Activated CD4-positive, alpha-beta memory T cell treated with anti-CD3 and anti-CD28 coated beads, Interleukin-2, amount 10 ng/mL, durations not matched to agents 7 days and 5 days (primary cell): ENCODE results near the gene GINS1. TPM values are rescaled to one million over a fixed set of nuclear protein-coding genes. Genes with fewer than 3 reads are reported as not detected.
"Not testable (repeated sequence)": the region's sequence is repeated elsewhere in the genome, so short reads cannot be mapped to it uniquely, and the experiment has no call there.

Experiments
- CTCF ChIA-PET: fragments of 350-600 bp; sonication (Branson Sonifier 250); formaldehyde crosslinking; loops from one replicate; lab custom pipeline; 2021; ENCODE audit warnings: antibody characterized with exemption, inconsistent platforms; lab: Charles Lee
- POLR2A ChIA-PET: fragments of 350-600 bp; sonication (Branson Sonifier 250); formaldehyde crosslinking; loops from one replicate; lab custom pipeline; 2021; ENCODE audit warnings: antibody characterized with exemption; lab: Charles Lee
- DNase-seq: peaks from one replicate; pipeline ENCODE4 v3.0.0-alpha.2; 2020
- H3K27ac Mint-ChIP-seq: one replicate; pipeline ENCODE4 v1.8.0; 2021; ENCODE audit warnings: mild to moderate bottlenecking, mixed read lengths
- H3K27me3 Mint-ChIP-seq: one replicate; pipeline ENCODE4 v1.8.0; 2021; ENCODE audit warnings: mixed read lengths
- H3K36me3 Mint-ChIP-seq: one replicate; pipeline ENCODE4 v1.8.0; 2021; ENCODE audit warnings: low read depth, mixed read lengths
- H3K4me1 Mint-ChIP-seq: one replicate; pipeline ENCODE4 v1.8.0; 2021; ENCODE audit warnings: mixed read lengths
- H3K4me3 Mint-ChIP-seq: one replicate; pipeline ENCODE4 v1.8.0; 2021; ENCODE audit warnings: mild to moderate bottlenecking, mixed read lengths
- H3K9me3 Mint-ChIP-seq: one replicate; pipeline ENCODE4 v1.8.0; 2021; ENCODE audit warnings: mixed read lengths
- total RNA-seq, 2 experiments: library from RNA; stranded (reverse); gene quantifications; one replicate each; pipeline ENCODE4 v1.2.3, GENCODE V29; 2021

Gene GINS1
- total RNA-seq, 2 experiments from 2014 or later = 27.5 to 28.0 TPM

DNA sequence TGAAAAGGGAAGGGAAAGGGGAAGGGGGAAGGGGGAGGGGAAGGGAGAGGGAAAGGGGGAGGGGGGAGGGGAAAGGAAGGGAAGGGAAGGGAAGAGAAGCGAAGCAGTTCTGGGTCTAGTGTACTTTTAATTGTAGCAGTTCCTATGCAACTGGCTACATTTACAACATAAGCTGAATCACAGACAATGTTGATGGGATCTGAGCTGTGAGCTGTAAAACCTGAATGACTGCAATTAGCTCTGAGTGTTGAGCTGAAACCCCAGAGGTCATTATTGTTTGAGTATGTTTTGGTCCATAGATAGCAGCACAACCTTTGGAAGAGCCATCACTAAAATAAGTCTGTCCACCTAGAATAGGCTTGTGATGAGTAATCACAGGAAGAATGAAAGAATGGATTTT is 9.7 kb upstream of the GINS1 start:
- H3K36me3 Mint-ChIP-seq = peaks cover 6% of the 10 kb centered on the region
- CTCF ChIA-PET = interaction anchor here (2.1 to 4.9 kb wide), 4 partner anchors 10 to 403 kb away, joined by 5 to 33 read pairs (median 28); partner anchors contain the start of gene GINS1
- H3K9me3 Mint-ChIP-seq = peaks cover 10% of the 10 kb centered on the region

DNA sequence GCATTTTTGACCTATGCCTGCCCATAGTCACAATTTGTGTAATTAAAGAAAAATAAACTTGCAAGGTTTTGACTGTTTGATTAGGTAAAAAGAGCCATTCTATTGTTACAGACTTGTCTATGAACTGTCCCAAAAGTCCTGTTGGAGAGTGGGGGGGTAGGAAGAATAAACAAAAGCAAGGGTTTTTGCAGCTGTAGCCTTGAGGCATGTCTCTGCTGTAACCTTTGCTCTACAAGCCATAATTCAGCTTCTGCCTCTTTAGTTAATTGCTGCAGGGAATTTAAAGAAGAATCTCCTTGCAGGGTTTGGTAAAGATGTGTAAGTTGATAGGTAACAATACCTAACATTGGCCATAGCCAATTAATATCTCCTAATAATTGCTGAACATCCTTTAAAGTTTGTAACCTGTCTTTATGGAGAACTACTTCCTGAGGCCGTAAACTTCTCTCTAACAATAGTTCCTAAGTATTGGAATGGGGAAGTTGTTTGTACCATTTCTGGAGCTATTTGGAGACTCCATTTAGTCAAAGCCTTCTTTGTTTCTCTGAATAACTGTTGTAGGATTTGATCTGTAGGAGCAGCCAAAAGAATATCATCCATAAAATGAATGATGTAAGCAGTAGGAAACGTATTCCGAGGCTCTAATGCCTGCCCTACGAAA is 9.0 kb upstream of the GINS1 start:
- H3K9me3 Mint-ChIP-seq = peaks cover 17% of the 10 kb centered on the region
- peaks cover 3% of the 10 kb centered on the region for H3K4me1 Mint-ChIP-seq
- ChIA-PET POLR2A (interaction anchor here (0.7 to 1.0 kb wide), 3 partner anchors 7 to 152 kb away, joined by 3 to 4 read pairs (median 4); partner anchors contain the start of gene GINS1), CTCF (interaction anchor here (0.8 to 4.9 kb wide), 13 partner anchors 10 to 405 kb away, joined by 3 to 33 read pairs (median 5); partner anchors contain the start of gene GINS1)
- no peak overlapping the region for H3K27ac Mint-ChIP-seq
- peaks cover 9% of the 10 kb centered on the region for H3K27me3 Mint-ChIP-seq
- DNase-seq = no peak
- H3K36me3 Mint-ChIP-seq = peaks cover 11% of the 10 kb centered on the region
- no peak overlapping the region for H3K4me3 Mint-ChIP-seq

More for the DNA sequence above, 9.7 kb upstream of the GINS1 start:
- peaks cover 3% of the 10 kb centered on the region for H3K4me1 Mint-ChIP-seq
- peaks cover 9% of the 10 kb centered on the region for H3K27me3 Mint-ChIP-seq
- POLR2A ChIA-PET = interaction anchor here (0.7 to 1.4 kb wide), 4 partner anchors 10 to 151 kb away, joined by 3 to 4 read pairs (median 4); partner anchors contain the start of gene GINS1
- DNase-seq = no peak
- H3K27ac Mint-ChIP-seq = no peak overlapping the region
- no peak overlapping the region for H3K4me3 Mint-ChIP-seq

DNA sequence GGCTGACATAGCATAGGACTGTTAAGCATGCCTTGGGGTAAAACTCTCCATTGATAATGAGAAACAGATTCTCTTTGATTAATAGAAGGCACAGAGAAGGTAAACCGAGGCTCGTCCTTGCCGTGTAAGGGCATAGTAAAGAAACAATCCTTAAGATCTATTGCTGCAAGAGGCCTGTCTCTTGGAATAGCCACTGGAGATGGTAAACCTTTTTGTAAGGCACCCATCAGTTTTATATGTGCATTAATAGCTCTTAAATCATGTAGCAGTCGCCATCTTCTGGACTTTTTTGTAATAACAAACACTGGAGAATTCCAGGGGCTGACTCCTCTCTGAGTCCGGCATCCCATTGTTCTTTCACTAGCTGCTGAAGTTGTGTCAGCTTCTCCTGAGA is 8.4 kb upstream of the GINS1 start:
- peaks cover 19% of the 10 kb centered on the region for H3K9me3 Mint-ChIP-seq
- H3K27ac Mint-ChIP-seq = no peak overlapping the region
- H3K4me1 Mint-ChIP-seq = peaks cover 3% of the 10 kb centered on the region
- peaks cover 13% of the 10 kb centered on the region for H3K36me3 Mint-ChIP-seq
- DNase-seq = no peak
- POLR2A ChIA-PET = interaction anchor here (0.7 to 1.0 kb wide), 3 partner anchors 8 to 152 kb away, joined by 3 to 4 read pairs (median 3); partner anchors contain the start of gene GINS1
- no peak overlapping the region for H3K4me3 Mint-ChIP-seq
- CTCF ChIA-PET = interaction anchor here (0.8 to 4.9 kb wide), 17 partner anchors 9 to 405 kb away, joined by 3 to 33 read pairs (median 4); partner anchors contain the start of gene GINS1
- peaks cover 9% of the 10 kb centered on the region for H3K27me3 Mint-ChIP-seq

DNA sequence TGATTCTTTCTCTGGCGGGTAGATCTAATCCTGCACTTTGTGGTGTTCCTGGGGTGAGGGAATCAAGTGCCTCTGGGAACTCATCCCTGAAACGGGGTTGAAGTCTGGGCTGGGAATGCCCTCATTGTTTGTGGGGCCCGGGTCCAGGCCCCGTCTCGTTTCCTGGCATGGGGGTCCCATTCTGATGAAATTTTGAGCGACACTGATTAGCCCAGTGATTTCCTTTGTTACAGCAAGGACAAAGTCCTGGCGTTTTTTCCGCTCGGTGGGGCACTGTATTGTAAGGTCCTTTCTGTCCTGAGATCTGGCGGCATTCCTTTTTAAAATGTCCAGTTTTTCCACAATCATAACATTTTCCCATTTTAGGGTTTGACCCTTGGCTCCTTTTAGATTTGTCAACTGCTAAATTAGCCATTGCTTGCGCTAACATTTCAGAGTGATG is 7.2 kb upstream of the GINS1 start:
- H3K4me3 Mint-ChIP-seq, H3K27me3 Mint-ChIP-seq, DNase-seq, POLR2A ChIA-PET, H3K27ac Mint-ChIP-seq, H3K4me1 Mint-ChIP-seq: not testable (repeated sequence)
- CTCF ChIA-PET = interaction anchor here (1.4 to 4.9 kb wide), 5 partner anchors 8 to 105 kb away, joined by 3 to 33 read pairs (median 22); partner anchors contain the start of gene GINS1
- Mint-ChIP-seq H3K36me3 (peaks cover 13% of the 10 kb centered on the region), H3K9me3 (peaks cover 21% of the 10 kb centered on the region)

DNA sequence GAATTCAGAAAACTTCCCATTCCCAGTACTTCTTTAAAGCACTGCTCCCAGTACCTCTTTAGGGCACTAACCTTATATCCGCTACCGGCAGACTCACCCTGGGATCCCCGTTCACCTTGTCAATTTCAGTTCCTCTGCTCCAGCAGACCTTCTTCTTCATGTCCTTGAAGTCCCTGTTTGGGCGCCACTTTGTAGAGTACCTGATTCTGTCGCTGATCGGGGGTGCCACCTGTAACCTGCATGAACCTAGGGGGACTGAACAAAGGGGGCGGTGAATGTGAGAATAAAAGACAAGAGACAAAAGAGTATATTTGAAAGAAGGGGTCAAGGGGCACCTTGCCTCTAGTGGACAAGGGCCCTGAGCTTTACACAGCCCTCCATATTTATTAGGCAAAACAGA is 4.9 kb upstream of the GINS1 start:
- Mint-ChIP-seq H3K27me3 (peaks cover 2% of the 10 kb centered on the region), H3K27ac (no peak overlapping the region), H3K36me3 (peaks cover 13% of the 10 kb centered on the region), H3K9me3 (peaks cover 21% of the 10 kb centered on the region), H3K4me3 (no peak overlapping the region), H3K4me1 (peaks cover 11% of the 10 kb centered on the region)
- ChIA-PET POLR2A (no interaction called here), CTCF (interaction anchor here (0.6 to 0.7 kb wide), 2 partner anchors 11 to 93 kb away, joined by 3 read pairs; no protein-coding TSS in a partner anchor)
- DNase-seq = no peak

DNA sequence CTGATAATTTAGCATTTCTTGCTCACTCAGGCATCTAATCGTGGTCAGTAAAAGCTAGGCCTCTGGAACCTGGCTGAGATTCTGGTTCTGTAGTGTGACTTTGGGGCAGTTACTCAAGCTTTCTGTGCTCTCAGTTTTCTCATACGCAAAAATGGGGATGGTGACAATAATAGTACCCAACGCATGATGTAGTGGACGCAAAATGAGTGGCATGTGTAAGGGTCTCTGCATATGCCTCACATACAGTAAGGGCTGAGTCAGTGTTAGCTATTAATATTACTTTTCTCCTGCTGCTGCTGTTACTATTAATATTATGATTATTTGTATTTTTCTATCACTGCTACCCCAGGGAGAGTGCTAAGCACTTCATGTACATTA is 686 bp downstream of the GINS1 start:
- H3K27ac Mint-ChIP-seq = peak overlapping the region; percentile 79
- peaks cover 8% of the 10 kb centered on the region for H3K9me3 Mint-ChIP-seq
- CTCF ChIA-PET = interaction anchor here (0.6 to 4.2 kb wide), 8 partner anchors 9 to 414 kb away, joined by 3 to 33 read pairs (median 4); partner anchors contain the start of gene ABHD12
- H3K36me3 Mint-ChIP-seq = peaks cover 20% of the 10 kb centered on the region
- H3K4me3 Mint-ChIP-seq = peak overlapping the region; percentile 90
- H3K4me1 Mint-ChIP-seq = peaks cover 34% of the 10 kb centered on the region
- H3K27me3 Mint-ChIP-seq = no peaks in the 10 kb centered on the region
- DNase-seq = no peak
- POLR2A ChIA-PET = interaction anchor here (1.0 to 2.0 kb wide), 22 partner anchors 8 to 415 kb away, joined by 3 to 19 read pairs (median 4); partner anchors contain the start of genes ABHD12, ACSS1, APMAP and PYGB

DNA sequence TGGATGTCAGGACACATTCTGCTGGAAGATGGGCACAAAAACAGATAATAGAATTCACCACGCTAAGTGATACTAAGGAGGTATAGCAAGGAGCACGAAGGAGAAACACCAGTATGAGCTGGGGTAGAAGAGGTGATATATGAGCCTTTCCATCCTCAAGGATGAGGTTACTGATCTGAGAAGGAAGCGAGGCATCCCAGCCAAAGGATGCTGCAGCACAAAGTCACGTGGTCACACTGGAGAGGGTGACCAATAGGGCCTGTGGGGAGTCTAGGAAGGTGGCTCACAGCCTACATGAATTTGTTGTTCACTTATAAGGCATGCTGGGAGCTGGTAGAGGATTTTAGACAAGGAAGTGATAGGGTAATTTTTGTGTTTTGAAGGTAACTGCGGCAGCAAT is 1.4 kb downstream of the GINS1 start:
- H3K4me1 Mint-ChIP-seq = peaks cover 36% of the 10 kb centered on the region
- DNase-seq = no peak
- H3K9me3 Mint-ChIP-seq = peaks cover 2% of the 10 kb centered on the region
- ChIA-PET CTCF (interaction anchor here (1.2 to 4.2 kb wide), 2 partner anchors 8 to 11 kb away, joined by 5 to 33 read pairs; no protein-coding TSS in a partner anchor), POLR2A (interaction anchor here (1.0 to 1.3 kb wide), 3 partner anchors 11 to 30 kb away, joined by 3 to 4 read pairs (median 3); no protein-coding TSS in a partner anchor)
- H3K27me3 Mint-ChIP-seq = no peaks in the 10 kb centered on the region
- no peak overlapping the region for H3K27ac Mint-ChIP-seq
- peak overlapping the region; percentile 90 for H3K4me3 Mint-ChIP-seq
- H3K36me3 Mint-ChIP-seq = peaks cover 20% of the 10 kb centered on the region

DNA sequence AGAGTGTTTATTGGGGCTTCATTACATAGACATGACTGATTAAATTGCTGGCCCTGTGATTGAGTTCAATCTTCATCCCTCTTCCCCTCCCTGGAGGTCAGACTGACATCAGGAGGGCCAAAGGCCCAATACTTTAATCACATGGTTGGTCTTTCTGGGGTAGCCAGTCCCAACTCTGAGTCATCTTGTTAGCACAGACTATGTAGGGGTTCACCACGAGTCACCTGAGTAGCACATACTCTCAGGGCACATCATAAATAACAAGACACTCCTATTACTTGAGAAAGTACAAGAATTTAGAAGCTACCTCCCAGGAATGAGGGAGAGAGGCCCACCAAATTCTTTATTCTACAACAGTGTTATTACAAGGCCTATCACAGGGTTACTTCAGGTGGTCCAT is 11.3 kb downstream of the GINS1 start:
- Mint-ChIP-seq H3K36me3 (peaks cover 36% of the 10 kb centered on the region), H3K9me3 (no peaks in the 10 kb centered on the region), H3K4me3 (no peak overlapping the region), H3K27me3 (no peaks in the 10 kb centered on the region), H3K27ac (no peak overlapping the region), H3K4me1 (no peaks in the 10 kb centered on the region)
- no peak for DNase-seq
- POLR2A ChIA-PET = interaction anchor here (1.4 kb wide), 1 partner anchor 11 kb away, joined by 7 read pairs; the partner anchor contains the start of gene GINS1
- CTCF ChIA-PET = interaction anchor here (1.9 kb wide), 1 partner anchor 11 kb away, joined by 4 read pairs; the partner anchor contains the start of gene GINS1

DNA sequence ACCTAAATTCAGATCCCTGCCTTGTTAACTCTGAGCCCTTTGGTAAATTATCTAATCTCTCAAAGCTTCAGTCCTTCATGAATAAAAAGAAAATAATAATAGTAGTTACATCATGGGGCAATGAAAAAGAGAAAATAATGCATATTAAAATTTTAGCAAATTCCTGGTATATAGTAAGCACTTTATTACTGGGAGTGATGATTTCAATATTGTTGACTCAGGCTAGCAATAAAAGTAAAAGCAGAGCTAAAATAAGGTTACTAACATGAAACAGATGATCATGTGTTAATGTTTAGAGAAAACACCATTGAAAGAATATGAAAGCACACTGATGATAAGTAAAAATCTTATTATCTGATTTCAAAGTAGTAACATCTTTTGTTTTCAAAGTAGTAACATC is 13.6 kb downstream of the GINS1 start:
- ChIA-PET POLR2A (no interaction called here), CTCF (interaction anchor here (0.6 kb wide), 1 partner anchor 222 kb away, joined by 3 read pairs; no protein-coding TSS in a partner anchor)
- no peaks in the 10 kb centered on the region for H3K9me3 Mint-ChIP-seq
- no peak overlapping the region for H3K4me3 Mint-ChIP-seq
- no peak overlapping the region for H3K27ac Mint-ChIP-seq
- H3K4me1 Mint-ChIP-seq = peaks cover 13% of the 10 kb centered on the region
- DNase-seq = no peak
- H3K36me3 Mint-ChIP-seq = peaks cover 41% of the 10 kb centered on the region
- H3K27me3 Mint-ChIP-seq = no peaks in the 10 kb centered on the region

DNA sequence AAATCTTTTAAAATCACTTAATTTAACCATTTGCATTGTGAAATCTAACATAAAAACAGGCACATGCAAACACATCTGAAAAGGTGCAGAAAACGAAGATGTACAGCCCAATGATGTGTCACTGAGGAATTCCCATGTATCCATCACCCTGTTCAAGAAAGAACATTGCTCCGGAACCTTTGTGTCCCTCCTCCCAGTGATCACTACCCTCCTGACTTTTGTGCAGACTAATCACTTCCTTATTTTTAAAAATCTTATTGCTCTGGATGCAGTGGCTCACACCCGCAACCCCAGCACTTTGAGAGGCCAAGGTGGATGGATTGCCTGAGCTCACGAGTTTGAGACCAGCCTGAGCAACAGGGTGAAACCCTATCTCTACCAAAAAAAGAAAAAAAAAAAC is 14.6 kb downstream of the GINS1 start:
- Mint-ChIP-seq H3K27ac (no peak overlapping the region), H3K9me3 (no peaks in the 10 kb centered on the region), H3K27me3 (no peaks in the 10 kb centered on the region), H3K4me3 (no peak overlapping the region), H3K36me3 (peaks cover 47% of the 10 kb centered on the region), H3K4me1 (peaks cover 17% of the 10 kb centered on the region)
- CTCF ChIA-PET = no interaction called here
- no peak for DNase-seq
- POLR2A ChIA-PET = interaction anchor here (1.2 kb wide), 1 partner anchor 14 kb away, joined by 8 read pairs; the partner anchor contains the start of gene GINS1

DNA sequence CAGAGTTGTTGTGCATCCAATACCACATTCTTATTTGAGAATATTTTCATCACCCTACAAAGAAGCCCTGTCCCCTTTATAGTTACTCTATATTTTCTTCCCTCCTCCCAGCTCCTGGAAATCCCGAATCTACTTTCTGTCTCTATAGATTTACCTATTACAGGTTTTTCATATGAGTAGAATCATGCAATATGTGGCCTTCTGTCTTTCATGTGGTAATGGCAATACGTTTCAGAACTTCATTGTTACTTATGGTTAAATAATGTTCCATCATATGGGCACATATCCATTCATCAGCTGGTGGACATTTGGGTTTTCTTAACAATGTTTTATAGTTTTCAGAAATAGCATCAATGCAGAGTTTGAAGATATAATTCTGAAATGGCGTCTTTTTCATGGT is 17.1 kb downstream of the GINS1 start:
- H3K36me3 Mint-ChIP-seq = peaks cover 49% of the 10 kb centered on the region
- no peaks in the 10 kb centered on the region for H3K9me3 Mint-ChIP-seq
- CTCF ChIA-PET = no interaction called here
- peaks cover 17% of the 10 kb centered on the region for H3K4me1 Mint-ChIP-seq
- H3K27ac Mint-ChIP-seq = no peak overlapping the region
- no peaks in the 10 kb centered on the region for H3K27me3 Mint-ChIP-seq
- no peak overlapping the region for H3K4me3 Mint-ChIP-seq
- POLR2A ChIA-PET = no interaction called here
- no peak for DNase-seq

DNA sequence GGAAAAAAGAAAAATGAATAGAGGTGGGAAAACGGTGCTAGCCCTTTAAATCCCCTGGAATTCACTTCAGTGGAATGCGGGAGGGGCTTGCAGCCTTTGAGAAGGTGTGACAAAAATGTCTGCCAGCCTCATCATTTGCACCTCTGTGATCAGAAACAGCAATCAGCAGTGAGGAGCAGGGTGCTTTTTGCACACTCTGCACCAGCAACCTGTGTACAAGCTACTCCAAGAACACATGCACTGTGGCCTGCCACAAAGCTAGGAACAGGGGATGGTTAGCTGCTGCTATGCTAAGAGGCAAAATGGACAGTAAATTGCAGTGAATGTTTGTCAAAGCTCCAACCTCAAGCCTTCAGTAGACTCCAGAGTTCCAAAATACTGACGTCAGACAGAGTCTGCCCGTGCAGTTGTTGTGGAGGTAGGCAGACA is 29.7 kb downstream of the GINS1 start:
- Mint-ChIP-seq H3K4me3 (no peak overlapping the region), H3K9me3 (no peaks in the 10 kb centered on the region), H3K36me3 (peaks cover 36% of the 10 kb centered on the region), H3K4me1 (no peaks in the 10 kb centered on the region), H3K27me3 (no peaks in the 10 kb centered on the region), H3K27ac (no peak overlapping the region)
- ChIA-PET POLR2A (no interaction called here), CTCF (no interaction called here)
- DNase-seq = no peak

DNA sequence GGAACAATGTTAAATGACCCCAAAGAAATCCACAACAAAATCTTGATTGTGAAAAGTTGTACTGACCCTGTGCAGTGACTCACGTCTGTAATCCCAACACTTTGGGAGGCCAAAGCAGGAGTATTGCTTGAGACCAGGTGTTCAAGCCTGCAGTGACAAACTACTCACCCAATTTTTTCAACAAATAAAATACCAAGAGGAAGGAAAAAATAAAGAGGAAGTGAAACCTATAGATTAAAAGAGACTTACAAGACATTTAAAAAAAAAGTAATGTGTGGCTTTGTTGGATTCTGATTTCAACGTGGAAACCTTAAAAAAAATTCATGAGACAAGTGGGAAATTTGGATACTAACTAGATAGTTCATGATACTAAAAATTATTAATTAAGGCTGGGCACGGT is 31.9 kb downstream of the GINS1 start:
- ChIA-PET CTCF (interaction anchor here (1.2 kb wide), 1 partner anchor 31 kb away, joined by 4 read pairs; no protein-coding TSS in a partner anchor), POLR2A (no interaction called here)
- Mint-ChIP-seq H3K4me1 (no peaks in the 10 kb centered on the region), H3K27ac (peak overlapping the region; percentile 21), H3K4me3 (no peak overlapping the region), H3K36me3 (peaks cover 33% of the 10 kb centered on the region), H3K27me3 (no peaks in the 10 kb centered on the region), H3K9me3 (no peaks in the 10 kb centered on the region)
- no peak for DNase-seq
